Esophagus muscularis mucosa (tissue), 4 donors: Measurements from ENCODE around the gene CPB1. TPM values are rescaled to one million over a fixed set of nuclear protein-coding genes. Genes with fewer than 3 reads are reported as not detected.

Experiments used
- DNase-seq: peaks from one replicate; pipeline ENCODE4 v3.0.0-alpha.2; 2017; ENCODE audit errors: extremely low spot score
- H3K27ac ChIP-seq, 4 donors: fragments of 200-600 bp; sonication (generic); replicated peaks in 1 of 4; 1 replicate in 3 of 4; 2 replicates in 1 of 4; pipeline ENCODE4 v1.5.1; 2016 to 2019; ENCODE audit warnings: mild to moderate bottlenecking in 1 of 4
- H3K27me3 ChIP-seq, 4 donors: fragments of 200-600 bp; sonication (generic); one replicate each; pipeline versions ENCODE4 v1.5.1 to v1.6.0; 2016 to 2019
- H3K36me3 ChIP-seq, 4 donors: fragments of 200-600 bp; sonication (generic); one replicate each; pipeline ENCODE4 v1.5.1; 2016 to 2019
- H3K4me1 ChIP-seq, 4 donors: fragments of 200-600 bp; sonication (generic); one replicate each; pipeline ENCODE4 v1.5.1; 2016 to 2019
- H3K4me3 ChIP-seq, 4 donors: fragments of 200-600 bp; sonication (generic); 1 replicate in 2 of 4; 2 replicates in 2 of 4; pipeline ENCODE4 v1.5.1; 2016 to 2019; ENCODE audit warnings: mild to moderate bottlenecking in 4 of 4, moderate library complexity in 1 of 4
- H3K9me3 ChIP-seq, 4 donors: fragments of 200-600 bp; sonication (generic); 1 replicate in 3 of 4; 2 replicates in 1 of 4; pipeline ENCODE4 v1.5.1; 2016 to 2019
- CTCF ChIP-seq, 3 experiments: fragments of 200-600 bp in 2 of 3; fragments of 450-650 bp in 1 of 3; sonication (generic) in 2 of 3; IDR thresholded peaks; one replicate each; pipeline ENCODE4 v1.5.1; 2017 to 2019; ENCODE audit warnings: antibody characterized with exemption in 3 of 3, mild to moderate bottlenecking in 2 of 3, moderate library complexity in 1 of 3
- EP300 ChIP-seq: sonication (generic); formaldehyde crosslinking; IDR thresholded peaks from one replicate; pipeline ENCODE4 v1.6.1; 2017; ENCODE audit warnings: antibody characterized with exemption
- POLR2A ChIP-seq: fragments of 450-650 bp; IDR thresholded peaks from one replicate; pipeline ENCODE4 v1.6.1; 2017; ENCODE audit warnings: antibody characterized with exemption, moderate library complexity, mild to moderate bottlenecking, low read depth
- POLR2AphosphoS5 ChIP-seq, 2 donors: sonication (generic); formaldehyde crosslinking; IDR thresholded peaks; one replicate each; pipeline ENCODE4 v1.6.1; 2017; ENCODE audit warnings: antibody characterized with exemption in 2 of 2
- WGBS: methylation state at CpG from one replicate; pipeline ENCODE4 v1.1.5; 2018; 5-methylcytosine and 5-hydroxymethylcytosine counted together
- intact Hi-C: fragments of 100-400 bp; cut with DNase I; formaldehyde crosslinking; loops from one replicate; pipeline ENCODE4 v1.15.1; 2023
- total RNA-seq, 4 donors: library from RNA; depleted of rRNA; stranded (reverse); fragments of >200 nt; gene quantifications; one replicate each; pipeline versions ENCODE4 v1.1.0 to v1.2.1, GENCODE V29; 2016

Gene CPB1
- total RNA-seq, 4 donors from 2014 or later, result 0.46 TPM; not detected in 3

- intact Hi-C loops, result no loop called here
- no peak for DNase-seq
- Histone ChIP-seq H3K27me3 (no peaks in the 10 kb centered on the region), H3K9me3 (no peaks in the 10 kb centered on the region), H3K4me1 (no peaks in the 10 kb centered on the region), H3K36me3 (no peaks in the 10 kb centered on the region), H3K4me3 (no peak overlapping the region), H3K27ac (no peak overlapping the region)
- WGBS, result 96% methylated on average over 2 of the region's 2 CpGs
- TF ChIP-seq POLR2A (no peak), CTCF (IDR thresholded peaks at IDR 0.05) (no peak), POLR2AphosphoS5 (IDR thresholded peaks at IDR 0.05) (no peak), EP300 (no peak)
Observed at GRCh38 chr3:148881286-148881685, 53.7 kb downstream of the CPB1 start.

- Histone ChIP-seq H3K4me3 (no peak overlapping the region), H3K27me3 (no peaks in the 10 kb centered on the region), H3K36me3 (no peaks in the 10 kb centered on the region), H3K9me3 (no peaks in the 10 kb centered on the region), H3K27ac (no peak overlapping the region), H3K4me1 (no peaks in the 10 kb centered on the region)
- TF ChIP-seq POLR2AphosphoS5 (IDR thresholded peaks at IDR 0.05) (no peak), POLR2A (no peak), CTCF (IDR thresholded peaks at IDR 0.05) (no peak), EP300 (no peak)
- intact Hi-C loops, result no loop called here
- DNase-seq, result no peak
- 59% methylated on average over 4 of the region's 4 CpGs for WGBS
Observed at GRCh38 chr3:148882288-148882687, 54.7 kb downstream of the CPB1 start.

- intact Hi-C loops, result no loop called here
- Histone ChIP-seq H3K4me3 (no peak overlapping the region), H3K27me3 (no peaks in the 10 kb centered on the region), H3K27ac (no peak overlapping the region), H3K4me1 (no peaks in the 10 kb centered on the region), H3K9me3 (no peaks in the 10 kb centered on the region), H3K36me3 (no peaks in the 10 kb centered on the region)
- 100% methylated on average over 1 of the region's 1 CpG for WGBS
- no peak for DNase-seq
- TF ChIP-seq EP300 (no peak), CTCF (IDR thresholded peaks at IDR 0.05) (no peak), POLR2A (no peak), POLR2AphosphoS5 (IDR thresholded peaks at IDR 0.05) (no peak)
Observed at GRCh38 chr3:148883163-148883562, 55.6 kb downstream of the CPB1 start.

GRCh38 chr3:148884261-148884660 is 56.6 kb downstream of the CPB1 start:
- Histone ChIP-seq H3K27me3 (no peaks in the 10 kb centered on the region), H3K36me3 (no peaks in the 10 kb centered on the region), H3K4me3 (no peak overlapping the region), H3K27ac (no peak overlapping the region), H3K9me3 (no peaks in the 10 kb centered on the region), H3K4me1 (no peaks in the 10 kb centered on the region)
- DNase-seq, result no peak
- TF ChIP-seq EP300 (no peak), POLR2A (no peak), CTCF (IDR thresholded peaks at IDR 0.05) (no peak), POLR2AphosphoS5 (IDR thresholded peaks at IDR 0.05) (no peak)
- intact Hi-C loops, result no loop called here

GRCh38 chr3:148889828-148890227 is 62.2 kb downstream of the CPB1 start:
- TF ChIP-seq POLR2AphosphoS5 (IDR thresholded peaks at IDR 0.05), result no peak
- no peak for TF ChIP-seq POLR2A
- TF ChIP-seq EP300, result no peak
- TF ChIP-seq CTCF (IDR thresholded peaks at IDR 0.05), result no peak
- no peak overlapping the region for H3K27ac ChIP-seq
- no peak overlapping the region for H3K4me3 ChIP-seq
- intact Hi-C loops, result no loop called here
- no peaks in the 10 kb centered on the region for H3K9me3 ChIP-seq
- no peaks in the 10 kb centered on the region for H3K36me3 ChIP-seq
- H3K4me1 ChIP-seq, result no peaks in the 10 kb centered on the region
- no peaks in the 10 kb centered on the region for H3K27me3 ChIP-seq
- WGBS, result 90% methylated on average over 2 of the region's 2 CpGs
- no peak for DNase-seq
